GM18526 (cell line): ENCODE data around the gene GRXCR1.

ENCODE experiments used
- POLR2A ChIP-seq: IDR thresholded peaks from 3 replicates; pipeline ENCODE4 v1.6.1; 2011; ENCODE audit not compliant: insufficient read length; ENCODE audit errors: extremely low read depth

GRXCR1 gene

GRCh38 chr4:42995343-42995944 lies 102.9 kb downstream of the GRXCR1 start:
- TF ChIP-seq POLR2A, result no peak

- TF ChIP-seq POLR2A, result no peak
Observed at GRCh38 chr4:43008793-43009192, 116.3 kb downstream of the GRXCR1 start.

DNA sequence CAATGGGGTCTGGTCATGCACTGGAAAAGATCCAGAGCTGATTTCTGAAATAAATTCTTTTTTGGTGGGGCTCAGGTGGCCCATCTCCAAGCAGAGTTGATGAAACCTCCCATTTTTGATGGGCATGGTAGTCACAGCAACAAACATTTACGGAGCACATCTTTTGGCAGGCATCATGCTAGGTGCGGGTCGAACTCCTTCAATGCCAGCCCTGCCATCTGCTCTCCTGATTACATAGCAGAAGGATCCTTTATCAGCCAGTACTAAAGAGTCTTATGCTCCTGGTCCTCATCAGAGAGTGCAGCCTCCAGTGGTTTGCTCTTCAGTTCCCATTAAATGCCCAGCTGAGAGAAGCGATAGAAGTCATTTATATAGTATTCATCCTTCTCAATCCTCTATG lies 121.7 kb downstream of the GRXCR1 start:
- no peak for TF ChIP-seq POLR2A

DNA sequence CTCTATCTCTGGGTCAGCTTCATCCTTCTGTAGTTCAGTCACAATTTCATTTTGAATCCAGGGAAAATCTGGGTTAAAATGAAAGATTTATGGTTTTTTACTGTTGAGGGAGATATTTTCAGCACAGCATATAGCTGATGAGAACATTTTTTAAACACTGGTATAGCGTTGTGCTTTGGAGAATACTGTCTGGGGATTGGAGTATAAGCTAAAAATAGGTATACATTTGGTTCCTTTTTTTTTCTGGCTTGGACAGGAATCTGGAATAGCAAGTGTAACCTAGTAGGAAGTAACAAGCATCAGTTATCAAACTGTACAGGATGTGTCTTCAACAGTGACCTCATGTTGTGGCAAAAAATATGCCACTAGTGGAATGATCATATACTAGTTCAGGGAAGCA lies 149.1 kb downstream of the GRXCR1 start:
- TF ChIP-seq POLR2A, result no peak

DNA sequence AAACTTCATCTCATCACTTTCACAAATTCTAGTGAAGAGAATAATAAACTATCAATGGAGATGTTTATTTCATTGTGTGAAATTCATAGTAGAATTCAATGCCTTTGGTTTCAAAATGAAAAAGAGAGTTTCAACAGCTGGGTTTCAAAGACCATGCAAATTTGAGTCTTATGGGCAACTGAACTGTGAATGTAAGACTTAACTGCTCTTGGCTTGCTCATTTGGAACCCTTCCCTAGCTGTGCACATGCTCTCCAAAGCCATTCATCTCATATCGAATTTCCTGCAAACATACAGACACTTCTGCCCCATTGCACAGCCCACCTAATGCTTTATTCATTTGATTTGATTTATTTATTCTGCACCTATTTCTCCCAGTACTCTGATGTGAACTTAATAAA lies 154.5 kb downstream of the GRXCR1 start:
- TF ChIP-seq POLR2A, result no peak

GRCh38 chr4:43048570-43048969 lies 156.1 kb downstream of the GRXCR1 start:
- TF ChIP-seq POLR2A, result no peak

DNA sequence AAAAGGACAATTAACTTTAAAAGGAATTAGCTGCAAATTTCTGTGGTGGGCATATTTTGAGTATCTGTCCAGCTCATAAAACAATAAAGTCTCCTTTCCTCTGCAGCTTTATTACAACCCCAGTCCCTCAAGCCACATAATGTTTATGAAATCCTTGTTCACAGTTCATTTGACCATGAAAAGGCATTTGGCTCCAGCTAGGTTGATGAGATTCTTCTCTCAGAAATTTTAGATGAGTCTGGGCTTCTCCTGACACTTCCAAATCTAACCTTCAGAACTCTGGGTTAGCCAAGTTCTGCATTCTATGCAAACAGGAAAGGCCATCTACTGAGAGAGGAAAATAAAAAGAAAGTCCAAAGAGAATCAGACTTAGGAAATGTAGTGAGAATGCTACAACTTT lies 156.8 kb downstream of the GRXCR1 start:
- no peak for TF ChIP-seq POLR2A

DNA sequence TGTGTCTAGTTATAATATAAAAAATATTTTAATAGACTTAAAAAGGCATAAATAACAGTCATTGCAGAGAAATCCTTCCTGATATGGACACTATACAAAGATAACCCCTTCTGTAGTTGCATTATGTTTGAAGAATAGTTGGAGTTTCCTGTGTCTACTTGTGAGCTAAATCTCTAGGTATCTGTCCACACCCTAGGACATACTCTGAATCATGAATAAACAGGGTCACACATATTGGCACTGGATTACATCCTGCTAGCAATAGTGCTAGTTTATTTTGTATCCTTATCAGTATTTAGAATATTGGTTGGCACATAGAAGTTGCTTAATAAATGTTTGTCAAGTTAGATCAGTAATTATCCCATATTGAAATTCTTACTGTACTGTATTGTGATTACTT lies 173.9 kb downstream of the GRXCR1 start:
- TF ChIP-seq POLR2A, result no peak

DNA sequence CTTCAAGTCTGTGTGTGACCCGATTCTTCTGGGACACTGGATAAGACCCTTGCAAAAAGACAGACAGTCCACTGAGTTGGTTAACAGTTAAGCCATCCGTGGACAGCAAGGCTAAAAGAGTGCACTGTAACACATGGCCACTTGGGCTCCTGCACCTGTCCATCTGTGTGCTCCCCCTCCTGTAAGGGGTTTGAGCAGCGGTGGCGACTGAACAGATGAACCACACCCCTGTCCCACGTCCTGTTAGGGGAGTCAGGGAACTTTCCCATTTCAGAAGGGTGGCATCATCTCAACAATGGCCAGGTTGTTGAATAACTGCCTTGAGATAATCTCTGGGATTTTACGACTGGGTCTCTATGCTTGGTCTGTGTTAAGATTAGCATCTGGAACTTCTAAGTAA lies 178.6 kb downstream of the GRXCR1 start:
- no peak for TF ChIP-seq POLR2A
